GM21381 (cell line): ENCODE measurements around the gene FCSK.
A peak's percentile ranks its signal among the peaks of the same experiment; 100 is the strongest.
"Not testable (repeated sequence)": the region's sequence is repeated elsewhere in the genome, so short reads cannot be mapped to it uniquely, and the experiment has no call there.

Experiments used
- ATAC-seq: cut with Tn5 transposase; IDR thresholded peaks from one replicate; pipeline ENCODE4 v1.9.1; 2021; ENCODE audit warnings: mild to moderate bottlenecking, moderate library complexity; ENCODE audit not compliant: unreplicated experiment

Gene FCSK

DNA sequence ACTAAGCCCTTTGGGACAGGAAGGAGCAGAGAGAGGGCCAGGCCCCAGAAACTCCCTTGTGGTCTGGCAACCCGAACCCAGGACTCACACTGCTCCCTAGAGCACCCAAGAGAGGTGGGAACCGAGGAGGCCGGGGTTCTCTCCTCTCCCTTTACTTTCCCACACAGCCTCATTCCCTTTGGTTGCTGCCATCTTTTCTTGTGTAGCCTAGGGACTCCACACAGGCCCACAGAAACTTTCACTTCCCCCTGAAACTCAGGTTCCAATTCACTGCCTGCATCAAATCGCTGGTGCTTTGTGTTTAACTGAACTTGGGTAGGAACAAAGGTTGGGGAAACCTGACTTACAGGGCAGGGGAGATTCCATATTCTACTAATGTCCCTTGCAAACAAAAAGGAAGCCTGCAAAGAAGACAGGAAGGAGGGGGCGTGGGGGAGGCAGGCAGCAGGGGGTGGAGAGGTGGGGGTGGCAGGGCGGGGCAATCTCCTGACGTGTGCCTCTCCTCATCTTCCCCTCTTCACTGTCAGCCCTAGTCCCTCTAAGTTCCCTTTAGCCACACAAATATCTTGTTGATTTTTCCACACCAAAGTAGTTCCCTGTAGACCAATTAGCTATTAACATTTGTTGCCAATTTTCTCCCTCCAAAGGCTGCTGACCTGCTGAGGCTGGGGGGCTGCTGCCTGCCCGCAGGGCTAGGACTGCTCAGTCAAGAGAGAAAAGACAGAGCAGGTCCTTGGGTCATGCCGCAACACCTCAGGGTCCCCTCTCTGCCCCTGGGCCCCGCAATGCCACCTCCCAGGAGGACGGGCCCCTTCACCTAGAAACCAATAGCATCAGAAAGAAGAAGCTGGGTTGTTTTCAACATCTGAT lies 23.5 kb upstream of the FCSK start:
- peak; percentile 41 for ATAC-seq

DNA sequence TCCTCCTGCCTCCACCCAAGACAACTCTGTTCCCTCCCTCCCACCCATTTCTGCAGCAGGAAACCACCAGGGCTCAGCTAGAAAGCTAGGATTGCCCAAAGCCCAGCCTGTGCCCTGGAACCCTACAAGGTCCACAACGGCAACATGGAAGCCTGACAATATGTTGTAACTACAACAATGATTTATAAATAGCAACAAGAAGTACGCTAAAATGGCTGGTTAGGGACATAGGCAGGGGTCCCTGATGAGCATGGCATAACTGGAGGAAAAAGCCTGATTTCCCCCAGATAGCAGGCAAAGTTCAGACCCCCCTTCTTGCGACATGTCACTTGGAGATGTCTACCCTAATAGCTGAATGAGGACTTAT lies 22.1 kb upstream of the FCSK start:
- ATAC-seq, result no peak

DNA sequence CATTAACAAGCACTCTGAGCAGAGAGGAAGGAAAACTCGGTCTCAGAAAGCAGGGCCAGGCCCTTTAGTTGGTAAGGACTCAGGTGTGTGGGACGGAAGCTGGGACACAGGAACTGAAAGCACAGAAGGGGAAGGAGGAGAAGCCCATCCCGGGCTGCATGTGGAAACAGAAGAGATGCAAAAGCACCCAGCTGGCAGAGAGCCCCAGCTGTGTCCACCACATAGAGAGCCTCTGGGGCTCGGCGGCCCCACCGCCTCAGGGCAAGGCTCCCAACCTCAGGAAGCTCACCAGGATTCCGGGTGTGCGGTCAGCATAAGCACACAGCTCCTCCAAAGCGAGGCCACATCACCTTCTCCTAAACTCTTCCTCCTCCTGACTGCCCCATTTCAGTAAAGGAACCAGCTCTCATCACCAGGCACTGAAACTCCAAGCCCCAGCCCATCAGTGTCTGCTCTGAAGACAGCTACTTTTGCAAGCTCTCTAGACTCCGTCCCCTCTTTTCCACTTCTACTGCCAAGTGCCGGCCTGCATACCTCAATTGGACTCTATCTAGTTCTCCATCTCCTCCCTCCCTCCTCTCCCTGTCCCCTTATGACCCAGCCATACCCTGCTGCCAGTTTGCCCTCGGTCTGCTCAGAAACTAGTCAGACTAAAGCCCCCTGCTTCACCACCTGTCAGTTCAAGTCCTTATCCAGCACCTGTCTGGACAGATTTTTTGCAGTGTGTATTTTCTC lies 21.5 kb upstream of the FCSK start:
- peak; percentile 26 for ATAC-seq

DNA sequence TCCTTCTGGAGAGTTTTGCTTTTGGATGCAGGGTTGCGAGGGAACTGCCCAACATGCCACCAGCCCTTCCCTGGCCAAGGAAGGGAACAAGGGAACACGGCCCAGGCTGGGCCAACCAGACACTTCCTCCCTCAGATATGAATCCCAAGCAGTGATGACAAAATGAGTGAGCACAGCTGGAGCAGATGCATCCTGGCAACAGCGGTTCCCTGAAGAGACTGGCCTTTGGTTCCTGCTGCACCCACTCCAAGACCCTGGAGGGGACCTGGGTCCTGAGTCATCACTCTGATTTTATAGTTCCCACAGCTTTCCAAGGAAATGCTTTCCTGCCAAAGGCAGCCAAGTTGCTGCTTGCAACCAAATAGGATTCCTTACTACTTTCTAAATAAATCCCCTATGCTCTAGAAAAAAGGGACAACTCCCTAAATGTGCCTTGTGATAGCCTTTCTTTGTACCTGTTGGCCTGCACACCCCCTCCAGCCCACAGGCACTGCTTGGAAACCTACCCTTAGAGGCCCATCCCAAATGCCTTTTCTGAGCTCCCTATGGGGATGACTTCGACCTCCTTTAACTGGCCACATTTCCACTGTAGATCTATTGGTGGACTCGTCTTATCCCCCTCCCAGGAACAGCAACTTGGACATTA lies 20.8 kb upstream of the FCSK start:
- ATAC-seq, result no peak

DNA sequence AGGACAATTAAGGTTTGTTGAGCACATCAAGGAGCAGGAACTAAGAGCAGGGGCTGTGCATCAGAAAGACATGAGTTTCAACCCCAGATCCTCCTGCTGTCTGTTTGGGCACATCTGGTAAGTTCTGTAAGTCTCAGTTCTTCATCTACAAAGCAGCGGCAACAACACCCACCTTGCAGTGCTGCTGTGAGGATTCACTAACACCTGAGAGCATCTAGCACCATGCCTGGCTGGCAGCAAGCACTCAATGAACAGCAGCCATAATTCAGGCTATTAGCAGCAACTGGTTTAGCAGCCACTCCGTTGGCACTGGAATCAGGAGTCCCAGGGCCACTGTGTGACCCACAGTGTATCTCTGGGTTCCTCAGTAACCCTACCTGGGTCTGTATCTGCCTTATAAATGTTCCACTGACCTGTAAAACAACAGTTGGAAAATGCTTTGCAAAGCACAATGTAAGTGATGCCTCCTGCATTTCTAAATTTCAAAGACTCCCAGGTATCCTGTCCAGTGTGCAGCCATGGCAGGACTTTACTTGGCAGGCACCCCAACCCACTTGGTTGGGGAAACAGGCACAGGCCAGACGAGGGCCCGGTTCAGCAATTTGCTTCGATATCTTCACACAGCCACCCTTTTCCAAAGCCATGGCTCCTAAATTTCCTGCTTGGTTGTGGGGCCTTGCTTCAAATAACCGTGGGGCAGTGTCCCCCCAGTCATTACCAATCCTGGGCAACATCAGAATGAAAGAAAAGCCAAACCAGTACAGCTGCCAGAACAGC lies 19.7 kb upstream of the FCSK start:
- ATAC-seq, result no peak

DNA sequence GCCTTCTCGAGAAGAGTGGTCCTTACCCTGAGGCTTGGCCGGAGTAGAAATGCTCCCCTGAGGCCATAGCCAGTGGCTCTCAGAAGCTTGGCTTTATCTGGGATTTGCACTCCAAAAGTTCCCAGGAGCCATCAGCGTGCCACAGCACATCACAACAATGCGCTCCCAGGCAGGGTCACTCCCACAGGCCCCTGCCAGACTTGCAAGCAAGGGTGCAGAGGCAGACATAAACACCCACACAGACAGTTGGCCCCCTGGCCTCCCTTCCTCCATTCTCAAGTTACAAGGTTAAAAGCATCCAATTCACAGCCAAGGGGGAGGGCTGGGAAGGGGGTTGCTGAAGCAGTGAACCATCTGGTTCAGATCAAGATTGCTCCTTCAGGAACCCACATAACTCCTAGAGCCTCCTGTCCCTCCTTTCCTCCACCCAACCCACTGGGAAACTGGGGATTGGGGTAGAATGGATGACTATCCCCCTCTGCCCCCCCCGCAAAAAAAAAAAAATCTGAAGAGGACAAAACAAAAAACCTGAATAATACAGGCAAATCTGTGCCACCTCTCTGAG lies 17.3 kb upstream of the FCSK start:
- no peak for ATAC-seq

DNA sequence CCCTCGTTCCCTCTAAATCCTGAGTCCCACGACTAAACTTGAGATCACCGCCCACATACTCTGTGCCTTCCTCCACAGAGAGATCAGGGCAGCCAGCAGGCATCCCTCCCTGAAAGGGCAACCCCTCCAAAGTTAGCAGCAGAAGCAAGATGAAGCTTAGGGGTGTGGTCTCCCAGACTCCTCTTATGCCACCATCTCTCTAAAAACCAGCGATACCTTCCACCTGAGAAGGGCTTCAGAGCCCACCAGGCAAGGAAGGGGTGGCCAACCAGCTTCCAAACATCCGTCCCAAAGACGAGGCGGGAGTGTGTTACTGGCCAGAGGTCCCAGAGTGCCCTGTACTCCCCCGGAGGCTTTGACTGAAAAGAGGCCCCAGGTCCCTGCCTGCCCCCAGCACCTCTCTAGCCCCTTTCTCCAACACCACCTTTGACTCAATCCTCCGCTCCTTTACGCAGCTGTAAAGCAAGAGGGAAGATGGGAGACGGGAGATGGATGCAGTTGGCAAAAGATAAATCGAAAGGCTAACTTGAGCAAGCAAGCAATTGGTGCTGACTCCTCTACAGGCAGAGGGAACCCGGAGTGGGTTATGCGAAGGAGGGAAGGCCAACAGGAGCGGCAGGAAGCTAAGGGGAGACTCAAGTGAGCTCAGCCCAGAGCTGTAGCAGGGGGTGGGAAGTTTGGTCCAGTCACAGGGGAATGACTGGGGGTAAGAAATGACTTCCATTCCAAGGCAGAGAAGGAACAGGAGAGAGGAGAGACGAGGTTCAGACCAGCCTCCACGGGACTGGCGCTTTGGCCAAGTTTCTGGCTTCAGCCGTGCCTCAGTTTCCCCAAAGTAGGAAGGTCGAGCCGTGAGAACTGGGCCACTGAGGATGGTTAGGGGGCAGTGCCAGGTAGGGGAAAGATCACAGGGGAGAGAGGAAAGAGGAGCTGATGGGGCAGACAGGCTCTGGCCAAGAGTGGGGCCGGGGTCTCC lies 16.5 kb upstream of the FCSK start:
- no peak for ATAC-seq

DNA sequence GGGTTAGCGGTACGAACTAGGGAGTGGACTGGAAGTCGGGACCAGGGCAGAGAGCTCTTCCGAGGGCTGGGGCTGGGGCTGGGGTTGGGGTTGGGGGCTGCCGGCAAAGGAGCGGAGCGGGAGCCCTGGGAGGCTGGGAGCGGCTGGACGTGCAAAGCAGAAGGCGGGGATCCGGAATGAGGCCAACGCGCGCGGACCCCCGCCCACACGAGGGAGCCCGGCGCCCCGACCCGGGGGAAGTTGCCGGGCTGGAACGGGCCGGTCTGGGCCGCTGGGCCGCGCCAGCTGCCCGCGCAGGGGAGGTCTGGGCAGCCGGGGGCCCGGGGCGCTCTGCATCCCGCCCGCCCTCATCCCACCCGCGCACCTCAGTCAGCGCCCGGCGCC lies 15.8 kb upstream of the FCSK start:
- no peak for ATAC-seq

DNA sequence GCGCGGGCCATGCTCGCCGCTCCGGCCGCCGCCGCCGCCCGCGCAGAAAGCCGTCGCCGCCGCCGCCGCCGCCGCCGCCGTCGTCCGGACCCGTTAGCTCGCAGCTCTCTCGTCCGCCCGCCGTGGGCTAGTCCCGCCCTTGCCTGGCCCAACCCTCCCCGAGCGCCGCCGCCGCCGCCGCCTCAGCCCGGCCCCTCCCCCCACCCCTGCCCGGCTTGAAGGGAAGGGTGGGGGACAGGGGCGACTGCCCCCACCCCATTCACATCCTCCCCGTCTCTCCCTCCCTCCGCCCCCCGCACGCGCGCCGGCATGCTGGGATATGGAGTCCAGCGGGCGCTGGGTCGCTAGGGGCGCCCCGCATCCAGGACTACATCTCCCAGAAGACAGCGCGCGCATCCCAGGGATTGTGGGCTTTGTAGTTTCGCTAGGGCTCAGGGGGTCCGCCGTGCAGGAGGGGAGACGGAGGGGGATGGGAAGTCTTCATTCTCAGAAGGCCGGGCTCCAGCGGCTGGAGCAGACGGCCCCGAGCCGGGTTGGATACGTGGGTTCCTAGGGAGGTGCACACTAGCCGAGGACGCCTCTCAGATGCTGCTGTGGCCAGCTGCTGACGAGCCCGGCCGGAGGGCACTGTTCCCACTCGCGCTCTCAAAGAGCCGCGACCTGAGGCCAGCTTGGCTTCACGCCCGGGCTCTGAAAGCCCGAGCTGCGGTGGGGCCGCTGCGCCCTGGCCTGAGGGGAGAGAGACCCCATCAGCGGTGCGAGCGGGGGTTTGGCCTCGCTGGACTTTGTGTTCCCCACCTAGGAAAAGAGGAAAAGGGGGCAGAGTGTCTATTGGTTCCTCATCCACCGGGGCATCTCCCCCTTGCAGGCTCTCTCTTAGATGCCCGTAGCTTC lies 15.2 kb upstream of the FCSK start, which contains the start of gene ST3GAL2:
TSS of gene ST3GAL2 (minus strand) at position 132 of the 894 bp plus-strand sequence. CDS start 40,570 bp downstream, outside the sequence.
- ATAC-seq, result peak; percentile 89

DNA sequence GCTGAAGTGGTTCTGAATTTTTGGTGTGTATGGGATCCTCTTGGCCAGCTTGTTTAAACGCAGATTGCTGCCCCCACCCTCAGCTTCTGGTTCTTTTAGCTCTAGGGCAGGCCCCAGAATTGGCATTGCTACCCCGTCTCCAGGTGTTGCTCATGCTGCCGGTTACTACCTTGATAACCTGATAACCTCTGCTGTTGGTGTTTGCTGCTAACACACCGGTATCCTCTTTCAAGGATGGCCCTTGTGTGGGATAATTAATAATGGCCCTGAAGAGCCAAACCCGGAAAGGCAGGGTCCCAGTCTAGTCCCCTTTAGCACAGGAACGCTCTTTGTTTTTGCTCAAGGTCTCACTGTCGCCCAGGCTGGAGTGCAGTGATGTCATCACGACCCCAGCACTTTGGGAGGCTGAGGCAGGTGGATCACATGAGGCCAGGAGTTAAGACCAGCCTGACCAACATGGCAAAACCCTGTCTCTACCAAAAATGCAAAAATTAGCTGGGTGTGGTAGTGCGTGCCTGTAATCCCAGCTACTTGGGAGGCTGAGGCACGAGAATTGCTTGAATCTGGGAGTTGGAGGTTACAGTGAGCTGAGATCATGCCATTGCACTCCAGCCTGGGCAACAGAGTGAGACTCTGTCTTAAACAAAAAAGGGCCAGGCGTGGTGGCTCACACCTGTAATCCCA lies 14.2 kb upstream of the FCSK start:
- no peak for ATAC-seq

DNA sequence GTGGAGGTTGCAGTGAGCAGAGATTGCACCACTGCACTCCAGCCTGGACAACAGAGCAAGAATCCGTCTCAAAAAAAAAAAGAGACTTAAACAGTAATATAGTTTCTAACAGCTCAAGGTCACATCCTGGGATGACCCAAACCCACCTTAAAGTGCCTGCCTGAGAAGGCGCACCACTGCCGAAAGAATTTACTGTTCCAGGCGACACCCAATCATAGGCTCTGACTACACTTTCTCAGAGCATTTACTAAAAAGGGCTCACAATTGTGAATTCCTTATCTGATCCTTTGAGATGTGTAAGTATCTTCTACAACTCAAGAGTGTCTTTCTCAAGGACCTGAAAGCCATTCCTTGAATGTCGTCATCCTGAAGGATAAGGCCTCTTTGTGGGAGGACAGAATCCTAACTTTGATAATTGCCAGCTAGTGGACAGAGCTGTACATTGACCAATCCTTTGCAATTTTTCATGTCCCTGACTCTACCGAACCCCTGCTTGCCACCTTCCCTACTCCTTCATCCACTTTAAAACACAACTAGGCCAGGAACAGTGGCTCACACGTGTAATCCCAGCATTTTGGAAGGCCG lies 12.9 kb upstream of the FCSK start:
- ATAC-seq, result no peak

DNA sequence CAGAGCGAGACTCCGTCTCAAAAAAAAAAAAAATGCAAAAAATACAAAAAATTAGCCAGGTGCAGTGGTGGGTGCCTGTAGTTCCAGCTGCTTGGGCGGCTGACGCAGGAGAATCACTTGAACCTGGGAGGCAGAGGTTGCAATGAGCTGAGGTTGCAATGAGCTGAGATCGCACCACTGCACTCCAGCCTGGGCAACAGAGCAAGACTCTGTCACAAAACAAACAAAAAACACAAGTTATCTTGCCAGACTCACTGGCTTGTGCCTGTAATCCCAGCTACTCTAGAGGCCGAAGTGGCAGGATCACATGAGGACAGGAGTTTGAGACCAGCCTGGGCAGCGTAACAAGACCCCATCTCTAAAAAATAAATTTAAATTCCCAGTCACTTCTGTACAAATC lies 12.1 kb upstream of the FCSK start:
- no peak for ATAC-seq

DNA sequence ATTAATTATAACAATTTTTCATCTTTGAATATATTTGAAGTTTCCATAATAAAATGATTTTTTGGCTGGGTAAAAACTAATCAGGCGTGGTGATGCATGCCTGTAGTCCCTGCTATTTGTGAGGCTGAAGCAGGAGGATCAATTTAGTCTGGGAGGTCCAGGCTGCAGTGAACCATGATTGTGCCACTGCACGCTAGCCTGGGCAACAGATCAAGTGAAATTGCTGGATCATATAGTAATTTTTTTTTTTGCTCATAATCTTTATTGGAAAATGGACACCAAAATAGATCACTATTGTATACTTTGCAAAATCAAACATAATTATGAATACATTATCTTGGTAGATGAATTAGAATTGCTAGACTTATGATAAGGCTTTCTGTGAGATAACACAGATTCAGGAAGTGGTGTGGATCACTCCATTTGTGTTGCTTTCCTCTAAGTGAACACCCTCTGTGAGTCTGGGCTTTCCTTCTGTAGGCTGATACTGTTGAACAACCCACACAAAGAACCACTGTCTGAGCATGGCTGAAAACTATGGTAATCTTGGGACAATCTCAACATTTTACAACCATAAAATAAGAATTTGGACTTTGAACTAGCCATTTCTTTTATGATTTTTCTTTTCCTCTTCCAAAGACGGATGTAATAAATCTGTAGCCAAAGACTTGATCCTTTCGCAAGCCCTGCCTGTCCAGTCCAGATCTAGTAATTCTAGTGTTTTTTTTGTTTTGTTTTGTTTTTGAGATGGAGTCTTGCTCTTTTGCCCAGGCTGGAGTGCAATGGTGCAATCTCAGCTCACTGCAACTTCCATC lies 9.9 kb upstream of the FCSK start:
- no peak for ATAC-seq

DNA sequence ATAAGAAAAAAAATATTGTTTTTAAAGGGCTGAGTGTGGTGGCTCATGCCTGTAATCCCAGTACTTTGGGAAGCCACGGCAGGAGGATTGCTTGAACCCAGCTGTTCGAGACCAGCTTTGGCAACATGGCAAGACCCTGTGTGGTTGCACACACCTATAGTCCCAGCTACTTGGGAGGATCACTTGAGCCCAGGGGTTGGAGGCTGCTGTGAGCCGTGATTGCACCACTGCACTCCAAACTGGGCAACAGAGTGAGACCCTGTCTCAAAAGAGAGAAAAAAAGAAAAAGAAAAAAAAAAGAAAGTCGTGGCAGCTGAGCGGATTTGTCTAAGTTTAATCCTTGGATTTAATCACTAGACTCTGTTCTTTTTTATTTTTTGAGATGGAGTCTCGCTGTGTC lies 6.3 kb upstream of the FCSK start:
- no peak for ATAC-seq

DNA sequence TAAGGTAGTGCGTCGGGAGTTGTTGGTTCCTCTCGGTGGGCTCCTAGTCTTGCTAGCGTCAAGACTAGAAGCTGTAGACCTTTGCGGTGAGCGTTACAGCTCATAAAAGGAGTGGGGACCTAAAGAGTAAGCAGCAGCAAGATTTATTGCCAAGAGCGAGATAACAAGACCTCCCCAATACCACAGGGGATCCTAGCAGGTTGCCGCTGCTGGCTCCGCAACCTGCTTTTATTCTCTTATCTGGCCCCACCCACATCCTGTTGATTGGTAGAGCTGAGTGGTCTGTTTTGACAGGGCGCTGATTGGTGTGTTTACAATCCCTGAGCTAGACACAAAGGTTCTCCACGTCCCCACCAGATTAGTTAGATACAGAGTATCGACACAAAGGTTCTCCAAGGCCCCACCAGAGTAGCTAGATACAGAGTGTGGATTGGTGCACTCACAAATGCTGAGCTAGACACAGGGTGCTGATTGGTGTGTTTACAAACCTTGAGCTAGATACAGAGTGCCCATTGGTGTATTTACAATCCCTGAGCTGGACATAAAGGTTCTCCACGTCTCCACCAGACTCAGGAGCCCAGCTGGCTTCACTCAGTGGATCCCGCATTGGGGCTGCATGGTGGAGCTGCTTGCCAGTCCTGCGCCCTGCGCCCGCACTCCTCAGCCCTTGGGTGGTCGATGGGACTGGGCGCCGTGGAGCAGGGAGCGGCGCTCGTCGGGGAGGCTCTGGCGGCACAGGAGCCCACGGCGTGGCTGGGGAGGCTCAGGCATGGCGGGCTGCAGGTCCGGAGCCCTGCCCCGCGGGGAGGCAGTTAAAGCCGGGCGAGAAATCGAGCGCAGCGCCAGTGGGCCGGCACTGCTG lies 4.0 kb upstream of the FCSK start:
- not testable (repeated sequence) for ATAC-seq

DNA sequence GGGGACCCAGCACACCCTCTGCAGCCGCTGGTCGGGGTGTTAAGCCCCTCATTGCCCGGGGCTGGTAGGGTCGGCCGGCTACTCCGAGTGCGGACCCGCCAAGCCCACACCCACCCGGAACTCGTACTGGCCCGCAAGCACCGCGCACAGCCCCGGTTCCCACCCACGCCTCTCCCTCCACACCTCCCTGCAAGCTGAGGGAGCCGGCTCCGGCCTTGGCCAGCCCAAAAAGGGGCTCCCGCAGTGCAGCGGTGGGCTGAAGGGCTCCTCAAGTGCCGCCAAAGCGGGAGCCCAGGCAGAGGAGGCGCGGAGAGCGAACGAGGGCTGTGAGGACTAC lies 3.4 kb upstream of the FCSK start:
- ATAC-seq, result not testable (repeated sequence)
